GM06990 (cell line): ENCODE measurements around the gene GP9.
"Not testable (repeated sequence)": the region's sequence is repeated elsewhere in the genome, so short reads cannot be mapped to it uniquely, and the experiment has no call there.

Source experiments
- DNase-seq: peaks from one replicate; pipeline ENCODE4 v3.0.0-alpha.2; 2011; ENCODE audit not compliant: insufficient read length; ENCODE audit errors: extremely low read depth
- H3K27me3 ChIP-seq: replicated peaks from 2 replicates; pipeline ENCODE4 v1.6.0; 2011; ENCODE audit warnings: low read length; ENCODE audit not compliant: control insufficient read depth, insufficient read depth
- H3K36me3 ChIP-seq: 2 replicates; pipeline ENCODE4 v1.5.1; 2011; ENCODE audit warnings: low read length; ENCODE audit not compliant: control insufficient read depth, insufficient read depth
- H3K4me3 ChIP-seq: replicated peaks from 2 replicates; pipeline ENCODE4 v1.5.1; 2011; ENCODE audit warnings: low read depth, mild to moderate bottlenecking, control low read depth, low read length
- CTCF ChIP-seq: IDR thresholded peaks from 2 replicates; pipeline ENCODE4 v1.5.1; 2011; ENCODE audit warnings: low read length, control low read depth, mild to moderate bottlenecking, inconsistent platforms; ENCODE audit not compliant: insufficient read depth, poor library complexity, severe bottlenecking

GP9 gene

GRCh38 chr3:129061888-129062834 is 1.6 kb downstream of the GP9 start:
- H3K36me3 ChIP-seq: no peaks in the 10 kb centered on the region
- 0 out of 2 replicates have a peak, but pooled peaks cover 1% of the 10 kb centered on the region for H3K27me3 ChIP-seq
- no peak for TF ChIP-seq CTCF
- no peak overlapping the region for H3K4me3 ChIP-seq
- no peak for DNase-seq

- TF ChIP-seq CTCF: no peak
These were observed 2.6 kb downstream of the GP9 start for GRCh38 chr3:129063091-129063640.

GRCh38 chr3:129063841-129064482 is 3.4 kb downstream of the GP9 start:
- H3K27me3 ChIP-seq: 0 out of 2 replicates have a peak, but pooled peaks cover 1% of the 10 kb centered on the region
- no peak overlapping the region for H3K4me3 ChIP-seq
- H3K36me3 ChIP-seq: no peaks in the 10 kb centered on the region
- no peak for TF ChIP-seq CTCF
- no peak for DNase-seq

More at GRCh38 chr3:129063091-129063640, 2.6 kb downstream of the GP9 start:
- H3K4me3 ChIP-seq: no peak overlapping the region
- H3K36me3 ChIP-seq: no peaks in the 10 kb centered on the region
- H3K27me3 ChIP-seq: 0 out of 2 replicates have a peak, but pooled peaks cover 1% of the 10 kb centered on the region
- no peak for DNase-seq

- TF ChIP-seq CTCF: no peak
- no peak for DNase-seq
- no peak overlapping the region for H3K4me3 ChIP-seq
- H3K27me3 ChIP-seq: peaks cover 1% of the 10 kb centered on the region; the same call in 1 of the 2 replicates
- no peaks in the 10 kb centered on the region for H3K36me3 ChIP-seq
These were observed 4.6 kb downstream of the GP9 start for GRCh38 chr3:129065016-129065719.

- DNase-seq: no peak
- H3K36me3 ChIP-seq: no peaks in the 10 kb centered on the region
- H3K4me3 ChIP-seq: no peak overlapping the region
- H3K27me3 ChIP-seq: no peaks in the 10 kb centered on the region; the same call in 1 of the 2 replicates
- TF ChIP-seq CTCF: no peak
These were observed 5.1 kb downstream of the GP9 start for GRCh38 chr3:129065720-129066073.

GRCh38 chr3:129067719-129068118 is 7.1 kb downstream of the GP9 start:
- not testable (repeated sequence) for DNase-seq, H3K4me3 ChIP-seq, H3K36me3 ChIP-seq, H3K27me3 ChIP-seq
